NCI-H1930 (cell line): ENCODE data around the gene SOX6.

Experiments used
- DNase-seq, 2 experiments: peaks; one replicate each; lab custom pipeline; 2025; lab: John Stamatoyannopoulos, UW

Gene SOX6

GRCh38 chr11:15991215-15991614 is 365.1 kb downstream of the SOX6 start:
- no peak for DNase-seq

GRCh38 chr11:15989685-15990084 is 366.7 kb downstream of the SOX6 start:
- DNase-seq: no peak

- DNase-seq: no peak
Measured at GRCh38 chr11:15988693-15989231, 367.6 kb downstream of the SOX6 start.

DNA sequence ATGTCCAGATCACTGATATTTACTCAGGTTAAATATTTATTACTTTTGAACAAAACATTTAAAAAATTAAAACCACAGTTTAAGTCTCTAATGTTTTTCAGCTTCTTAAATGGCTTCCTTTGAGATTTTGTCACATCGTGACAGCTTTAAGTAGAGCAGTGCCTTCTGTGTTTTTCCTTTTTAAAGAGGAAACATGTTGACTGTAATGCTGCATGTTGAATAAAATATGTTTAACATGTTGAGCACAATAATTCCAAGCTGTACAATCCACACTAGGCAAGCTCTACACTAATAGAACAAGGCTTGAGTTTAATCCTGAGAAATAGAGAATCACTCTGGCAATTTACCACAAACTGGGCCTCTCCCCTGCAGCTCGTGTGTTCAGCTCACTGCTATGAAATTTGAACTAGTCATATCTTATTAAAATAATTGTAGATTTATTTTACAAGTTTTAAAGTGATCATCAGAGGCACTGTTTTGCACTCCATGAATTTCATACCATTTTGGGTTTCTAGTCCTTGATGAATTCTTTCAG is 368.3 kb downstream of the SOX6 start:
- no peak for DNase-seq

- DNase-seq: no peak
Measured at GRCh38 chr11:15987046-15987445, 369.3 kb downstream of the SOX6 start.

GRCh38 chr11:15985860-15986139 is 370.5 kb downstream of the SOX6 start:
- no peak for DNase-seq

- no peak for DNase-seq
Measured at GRCh38 chr11:15985127-15985859, 371.1 kb downstream of the SOX6 start.

GRCh38 chr11:15981292-15981691 is 375.1 kb downstream of the SOX6 start:
- no peak for DNase-seq

DNA sequence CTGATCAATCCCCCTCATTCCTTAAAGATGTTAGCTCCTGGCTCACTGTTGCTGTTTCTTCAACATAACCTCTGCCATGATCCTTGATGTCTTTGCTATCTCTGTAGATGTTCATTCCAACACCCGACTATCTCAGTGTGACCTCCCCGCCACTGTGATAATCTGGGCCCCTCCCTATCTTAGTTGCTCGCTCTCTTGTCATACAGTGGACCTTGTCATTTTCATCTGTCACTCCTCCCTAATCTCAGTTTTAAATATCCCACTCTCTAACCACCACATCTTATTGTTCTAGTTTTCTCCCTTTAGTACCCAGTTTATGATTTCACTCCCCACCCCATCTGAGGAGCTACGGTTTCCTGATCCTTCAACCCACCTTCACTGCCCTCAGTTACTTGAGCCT is 379.2 kb downstream of the SOX6 start:
- DNase-seq: no peak

- no peak for DNase-seq
Measured at GRCh38 chr11:15976433-15977045, 379.8 kb downstream of the SOX6 start.

GRCh38 chr11:15975742-15976141 is 380.6 kb downstream of the SOX6 start:
- no peak for DNase-seq

DNA sequence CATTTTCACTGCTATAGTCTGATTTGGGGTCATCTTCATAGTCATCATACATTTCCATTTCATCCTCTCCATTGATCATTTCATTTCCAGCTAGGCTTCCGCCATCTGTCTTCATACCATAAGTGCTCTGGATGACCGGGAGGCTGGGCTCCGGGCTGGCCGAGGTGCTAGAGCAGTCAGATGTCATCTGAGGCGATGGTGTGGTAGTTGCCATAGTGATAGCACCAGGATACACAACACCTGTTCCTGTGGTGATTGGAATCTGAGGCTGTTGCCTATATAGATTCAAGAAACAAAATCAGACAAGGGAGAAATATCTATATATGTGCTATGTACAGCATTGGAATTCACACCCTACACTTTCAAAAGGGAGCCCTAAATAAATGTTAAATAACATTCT is 383.5 kb downstream of the SOX6 start:
- DNase-seq: no peak

- no peak for DNase-seq
Measured at GRCh38 chr11:15971215-15971546, 385.2 kb downstream of the SOX6 start.

DNA sequence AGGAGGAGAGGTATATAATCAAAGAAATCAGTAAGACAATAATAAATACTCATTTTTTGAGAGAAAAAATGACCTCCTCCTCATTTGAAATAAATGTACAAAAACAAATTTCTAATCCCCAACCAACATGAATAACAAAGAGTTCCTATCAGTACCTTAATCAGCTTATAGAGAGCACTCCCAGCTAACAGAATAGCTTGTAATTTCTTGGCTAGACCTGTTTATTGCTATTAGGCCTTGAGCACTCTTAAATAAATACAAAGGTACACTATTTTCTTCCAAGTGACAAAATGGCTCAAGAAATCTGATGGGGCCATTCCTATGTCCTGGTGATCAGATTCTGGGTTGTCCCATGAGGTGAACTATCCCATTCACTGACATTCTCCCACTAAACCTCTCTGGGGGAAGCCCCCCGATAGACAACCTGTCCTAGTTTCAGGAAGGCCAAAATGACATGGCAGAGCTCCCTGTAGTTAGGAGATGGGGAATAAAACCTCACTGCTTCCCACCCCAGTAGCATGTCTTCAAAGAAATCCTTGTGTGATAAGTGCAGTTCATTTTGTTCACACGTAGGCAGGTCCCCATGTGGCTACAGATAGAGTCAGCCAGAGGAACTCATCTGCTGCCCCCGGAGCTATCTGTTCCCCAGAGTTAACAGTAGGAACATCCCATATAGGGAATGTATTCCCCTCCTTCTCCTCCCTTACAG is 385.7 kb downstream of the SOX6 start:
- no peak for DNase-seq

GRCh38 chr11:15969701-15970329 is 386.5 kb downstream of the SOX6 start:
- DNase-seq: no peak

DNA sequence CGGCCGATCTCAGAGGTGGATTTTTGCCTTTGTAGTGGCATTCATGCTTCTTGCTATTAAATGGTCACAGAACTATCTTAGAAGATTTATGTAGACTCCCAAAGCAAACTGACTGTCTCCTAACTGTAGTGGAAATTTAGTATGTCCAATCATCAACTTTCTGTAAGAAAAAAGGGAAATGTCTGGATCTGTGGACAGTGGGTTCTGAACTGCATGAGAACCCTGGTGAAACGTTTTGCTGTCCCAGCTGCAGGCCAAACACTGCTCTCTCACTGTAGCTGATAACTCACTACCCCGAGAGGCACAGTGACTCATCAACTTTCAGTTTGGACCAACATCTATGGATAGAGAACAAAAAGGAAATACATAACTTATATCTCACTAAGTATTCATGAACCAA is 387.1 kb downstream of the SOX6 start:
- DNase-seq: no peak

GRCh38 chr11:15968461-15969130 is 387.8 kb downstream of the SOX6 start:
- no peak for DNase-seq

DNA sequence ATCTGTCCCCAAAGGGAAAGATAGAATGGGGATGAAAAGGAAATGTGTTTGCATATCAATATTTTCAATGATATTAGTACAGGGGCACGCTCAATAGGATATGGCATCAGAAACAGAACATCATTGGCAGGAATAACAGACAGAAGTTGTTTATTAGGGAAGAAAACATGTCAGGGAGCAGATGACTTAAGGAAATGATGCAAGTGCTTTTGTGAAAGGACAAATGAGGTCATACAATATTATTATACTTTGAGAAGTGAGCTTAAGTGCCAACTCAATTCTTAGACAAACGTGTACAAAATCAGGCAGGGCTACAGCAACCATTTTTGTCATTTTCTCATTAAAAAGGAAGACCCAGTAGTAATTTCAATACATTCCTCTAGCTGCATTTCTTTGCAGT is 388.4 kb downstream of the SOX6 start:
- no peak for DNase-seq

DNA sequence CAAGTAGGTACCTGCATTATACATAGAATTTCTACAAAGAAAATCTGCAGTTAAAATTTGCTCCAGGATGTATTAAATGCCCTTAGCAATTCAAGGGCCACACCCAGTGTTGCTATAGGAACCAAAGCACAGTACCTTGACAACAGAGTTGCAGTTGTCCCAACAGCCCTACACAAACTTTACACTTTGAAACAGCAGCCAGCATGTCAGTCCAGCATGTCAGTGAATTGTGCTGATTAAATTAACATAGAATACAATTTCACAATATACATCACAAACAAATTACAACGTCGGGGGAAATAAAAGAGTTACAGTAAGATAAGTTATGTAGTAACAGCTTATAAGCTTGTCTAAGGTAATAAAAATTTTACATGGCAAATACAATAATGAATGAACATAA is 389.2 kb downstream of the SOX6 start:
- DNase-seq: no peak

GRCh38 chr11:15965562-15966250 is 390.6 kb downstream of the SOX6 start:
- DNase-seq: no peak

DNA sequence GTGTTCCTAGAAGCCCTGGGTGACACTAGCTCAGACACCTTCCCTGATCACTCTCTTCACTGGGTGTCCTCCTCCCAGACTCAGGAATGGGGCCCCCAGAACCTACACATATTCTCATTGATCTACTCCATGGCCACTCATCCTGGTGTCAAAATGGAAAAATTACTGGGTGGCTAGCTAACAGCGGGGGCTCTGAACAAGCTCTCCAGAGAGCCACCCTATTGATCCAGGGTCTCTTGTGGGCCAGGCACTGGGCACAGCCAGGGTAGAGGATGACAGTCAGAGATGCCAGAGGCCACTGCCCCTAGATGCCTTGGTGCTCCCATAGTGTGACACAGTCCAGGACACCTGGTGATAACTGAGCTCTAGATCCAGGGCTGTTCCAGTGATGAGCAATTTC is 393.1 kb downstream of the SOX6 start:
- no peak for DNase-seq

DNA sequence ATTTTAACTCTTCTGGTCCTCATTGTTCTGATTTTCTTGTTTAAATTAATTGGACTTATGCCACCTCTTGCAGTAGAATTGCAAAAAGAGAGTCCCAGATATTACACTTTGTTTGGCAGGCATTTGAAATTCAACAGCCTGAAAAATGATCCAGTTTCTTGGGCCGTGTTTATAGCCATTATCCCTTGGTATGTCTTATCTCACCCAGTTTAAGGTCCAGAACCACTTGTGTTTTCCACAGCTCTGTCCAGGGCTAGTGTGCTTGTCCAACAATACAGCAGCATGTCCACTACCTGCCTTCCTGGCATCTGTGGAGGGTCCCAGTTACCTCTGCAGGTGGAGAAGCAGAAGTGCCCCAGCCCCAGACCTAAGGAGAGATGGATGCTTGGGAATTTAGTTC is 397.4 kb downstream of the SOX6 start:
- DNase-seq: no peak
